HEK293 (cell line): ENCODE data around the gene DENND5A.

Source experiments
- CTCF ChIA-PET: fragments of 350-600 bp; formaldehyde crosslinking; extraction: SDS; loops from one replicate; lab custom pipeline; 2021; ENCODE audit warnings: antibody characterized with exemption; lab: Yijun Ruan, JAX
- POLR2A ChIA-PET: fragments of 300-600 bp; formaldehyde crosslinking; extraction: SDS; loops from one replicate; lab custom pipeline; 2020; ENCODE audit warnings: antibody characterized with exemption, inconsistent platforms; lab: Yijun Ruan, JAX
- H3K27ac ChIP-seq: fragments of 200-500 bp; sonication (Bioruptor generic); 2 replicates; pipeline ENCODE4 v1.5.1; 2014; ENCODE audit warnings: low read depth, low read length, control low read depth, inconsistent platforms; ENCODE audit errors: extremely low read depth
- H3K36me3 ChIP-seq, 2 experiments: fragments of 200-500 bp in 1 of 2; sonication (Bioruptor generic) in 1 of 2; 1 replicate in 1 of 2; 2 replicates in 1 of 2; pipeline ENCODE4 v1.5.1; 2014 to 2017; ENCODE audit warnings: inconsistent platforms in 2 of 2, low read length in 2 of 2; ENCODE audit not compliant: control insufficient read depth in 2 of 2, insufficient read depth in 1 of 2
- H3K4me1 ChIP-seq: fragments of 200-500 bp; sonication (Bioruptor generic); 2 replicates; pipeline ENCODE4 v1.5.1; 2014; ENCODE audit warnings: mild to moderate bottlenecking, low read length, inconsistent platforms; ENCODE audit not compliant: control insufficient read depth, insufficient read depth
- H3K4me3 ChIP-seq: 2 replicates; pipeline ENCODE4 v1.5.1; 2011; ENCODE audit warnings: low read depth, mild to moderate bottlenecking, control low read depth, low read length, moderate library complexity
- H3K9me3 ChIP-seq: fragments of 200-500 bp; sonication (Bioruptor generic); 2 replicates; pipeline ENCODE4 v1.5.1; 2014; ENCODE audit warnings: low read depth, low read length, inconsistent platforms; ENCODE audit not compliant: control insufficient read depth, insufficient read depth
- BCL11A ChIP-seq: fragments of 450-650 bp; formaldehyde crosslinking; IDR thresholded peaks from 2 replicates; pipeline ENCODE4 v1.5.1; 2016; ENCODE audit warnings: low read depth, missing biosample characterization, missing genetic modification characterization
- PRDM1 ChIP-seq: fragments of 450-650 bp; formaldehyde crosslinking; IDR thresholded peaks from 2 replicates; pipeline ENCODE4; 2016; ENCODE audit warnings: missing biosample characterization, missing genetic modification characterization
- PRDM4 ChIP-seq: fragments of 450-650 bp; formaldehyde crosslinking; IDR thresholded peaks from 2 replicates; pipeline ENCODE4 v1.5.1; 2017; ENCODE audit warnings: missing biosample characterization, missing genetic modification characterization
- RBAK ChIP-seq: fragments of 450-650 bp; formaldehyde crosslinking; IDR thresholded peaks from 2 replicates; pipeline ENCODE4 v1.5.1; 2016; ENCODE audit warnings: missing biosample characterization, missing genetic modification characterization
- ZBTB1 ChIP-seq: fragments of 450-650 bp; formaldehyde crosslinking; IDR thresholded peaks from 2 replicates; pipeline ENCODE4 v1.5.1; 2016; ENCODE audit warnings: missing biosample characterization, missing genetic modification characterization
- ZBTB17 ChIP-seq: fragments of 450-650 bp; formaldehyde crosslinking; IDR thresholded peaks from 2 replicates; pipeline ENCODE4 v1.5.1; 2016; ENCODE audit warnings: missing biosample characterization, missing genetic modification characterization
- ZBTB26 ChIP-seq: fragments of 450-650 bp; formaldehyde crosslinking; optimal IDR thresholded peaks from 2 replicates; pipeline ENCODE3; 2016; ENCODE audit warnings: missing biosample characterization, mild to moderate bottlenecking, missing genetic modification characterization
- ZBTB8A ChIP-seq: fragments of 450-650 bp; formaldehyde crosslinking; IDR thresholded peaks from 2 replicates; pipeline ENCODE4 v1.5.1; 2016; ENCODE audit warnings: missing biosample characterization, missing genetic modification characterization
- ZFP3 ChIP-seq: fragments of 450-650 bp; formaldehyde crosslinking; IDR thresholded peaks from 2 replicates; pipeline ENCODE4 v1.5.1; 2016; ENCODE audit warnings: low read depth, missing biosample characterization, missing genetic modification characterization
- ZNF10 ChIP-seq: fragments of 450-650 bp; formaldehyde crosslinking; IDR thresholded peaks from 2 replicates; pipeline ENCODE4 v1.5.1; 2017; ENCODE audit warnings: missing biosample characterization, missing genetic modification characterization
- ZNF132 ChIP-seq: fragments of 450-650 bp; formaldehyde crosslinking; IDR thresholded peaks from 2 replicates; pipeline ENCODE4 v1.5.1; 2017; ENCODE audit warnings: missing biosample characterization, missing genetic modification characterization, borderline replicate concordance
- ZNF138 ChIP-seq: fragments of 450-650 bp; formaldehyde crosslinking; IDR thresholded peaks from 2 replicates; pipeline ENCODE4 v1.5.1; 2016; ENCODE audit warnings: missing biosample characterization, missing genetic modification characterization, borderline replicate concordance
- ZNF169 ChIP-seq: fragments of 450-650 bp; formaldehyde crosslinking; IDR thresholded peaks from 2 replicates; pipeline ENCODE4 v1.5.1; 2016; ENCODE audit warnings: missing biosample characterization, missing genetic modification characterization
- ZNF18 ChIP-seq: fragments of 450-650 bp; formaldehyde crosslinking; IDR thresholded peaks from 2 replicates; pipeline ENCODE4 v1.5.1; 2016; ENCODE audit warnings: missing biosample characterization, missing genetic modification characterization
- ZNF214 ChIP-seq: fragments of 450-650 bp; formaldehyde crosslinking; IDR thresholded peaks from 2 replicates; pipeline ENCODE4 v1.5.1; 2017; ENCODE audit warnings: missing biosample characterization, mild to moderate bottlenecking, missing genetic modification characterization, borderline replicate concordance
- ZNF311 ChIP-seq: fragments of 450-650 bp; formaldehyde crosslinking; IDR thresholded peaks from 2 replicates; pipeline ENCODE4 v1.5.1; 2017; ENCODE audit warnings: missing biosample characterization, missing genetic modification characterization, borderline replicate concordance
- ZNF350 ChIP-seq: fragments of 450-650 bp; formaldehyde crosslinking; IDR thresholded peaks from 2 replicates; pipeline ENCODE4 v1.5.0; 2017; ENCODE audit warnings: missing biosample characterization, mild to moderate bottlenecking, missing genetic modification characterization
- ZNF394 ChIP-seq: fragments of 450-650 bp; formaldehyde crosslinking; IDR thresholded peaks from 2 replicates; pipeline ENCODE4 v1.5.1; 2016; ENCODE audit warnings: missing biosample characterization, missing genetic modification characterization, mild to moderate bottlenecking, moderate library complexity, borderline replicate concordance
- ZNF473 ChIP-seq: fragments of 450-650 bp; formaldehyde crosslinking; IDR thresholded peaks from 2 replicates; pipeline ENCODE4 v1.5.1; 2017; ENCODE audit warnings: missing biosample characterization, missing genetic modification characterization
- ZNF548 ChIP-seq: fragments of 450-650 bp; formaldehyde crosslinking; IDR thresholded peaks from 2 replicates; pipeline ENCODE4 v1.5.1; 2016; ENCODE audit warnings: missing biosample characterization, missing genetic modification characterization
- ZNF580 ChIP-seq: fragments of 450-650 bp; formaldehyde crosslinking; IDR thresholded peaks from 2 replicates; pipeline ENCODE4 v1.5.1; 2016; ENCODE audit warnings: missing biosample characterization, missing genetic modification characterization
- ZNF621 ChIP-seq: fragments of 450-650 bp; formaldehyde crosslinking; IDR thresholded peaks from 2 replicates; pipeline ENCODE4 v1.5.1; 2017; ENCODE audit warnings: missing biosample characterization, missing genetic modification characterization
- ZNF664 ChIP-seq: fragments of 450-650 bp; formaldehyde crosslinking; IDR thresholded peaks from 2 replicates; pipeline ENCODE4 v1.5.1; 2016; ENCODE audit warnings: missing biosample characterization, missing genetic modification characterization
- ZNF692 ChIP-seq: fragments of 450-650 bp; formaldehyde crosslinking; IDR thresholded peaks from 2 replicates; pipeline ENCODE4 v1.5.1; 2016; ENCODE audit warnings: missing biosample characterization, missing genetic modification characterization
- ZNF830 ChIP-seq: fragments of 450-650 bp; IDR thresholded peaks from 2 replicates; pipeline ENCODE4 v1.5.0; 2018; ENCODE audit warnings: missing biosample characterization, missing genetic modification characterization, low read depth, mild to moderate bottlenecking, moderate library complexity
- ZSCAN18 ChIP-seq: fragments of 450-650 bp; formaldehyde crosslinking; IDR thresholded peaks from 2 replicates; pipeline ENCODE4 v1.5.1; 2016; ENCODE audit warnings: missing biosample characterization, missing genetic modification characterization
- ZSCAN30 ChIP-seq: fragments of 450-650 bp; IDR thresholded peaks from 2 replicates; pipeline ENCODE4 v1.5.1; 2018; ENCODE audit warnings: missing biosample characterization, mild to moderate bottlenecking, missing genetic modification characterization, moderate library complexity

Gene DENND5A

GRCh38 chr11:9277176-9277575 lies 12.0 kb upstream of the DENND5A start:
- ChIA-PET POLR2A (no interaction called here), CTCF (interaction anchor here (1.5 kb wide), 1 partner anchor 108 kb away, joined by 5 read pairs; no protein-coding TSS in a partner anchor)
- no peak for TF ChIP-seq ZNF350
- no peak for TF ChIP-seq ZNF548 (tag by site-specific recombination)
- TF ChIP-seq ZFP3 (tag by site-specific recombination) = no peak
- TF ChIP-seq ZBTB26 (tag by site-specific recombination) = no peak
- TF ChIP-seq PRDM4 (tag by site-specific recombination) = no peak
- no peak for TF ChIP-seq ZNF394 (tag by site-specific recombination)
- TF ChIP-seq ZNF692 = no peak
- no peak for TF ChIP-seq ZNF830 (tag by site-specific recombination)
- no peak for TF ChIP-seq ZNF311 (tag by site-specific recombination)
- no peak for TF ChIP-seq ZNF580 (tag by site-specific recombination)
- no peak for TF ChIP-seq PRDM1 (tag by site-specific recombination)
- TF ChIP-seq ZSCAN18 (tag by site-specific recombination) = no peak
- no peak for TF ChIP-seq ZNF169 (tag by site-specific recombination)
- TF ChIP-seq ZNF664 (tag by site-specific recombination) = no peak
- TF ChIP-seq RBAK (tag by site-specific recombination) = no peak
- no peak for TF ChIP-seq ZBTB8A (tag by site-specific recombination)
- no peak for TF ChIP-seq ZNF214 (tag by site-specific recombination)
- no peak for TF ChIP-seq ZNF621 (tag by site-specific recombination)
- no peak for TF ChIP-seq ZNF132 (tag by site-specific recombination)
- TF ChIP-seq, all 188 proteins: peak for 0

GRCh38 chr11:9276571-9276970 lies 11.4 kb upstream of the DENND5A start:
- Histone ChIP-seq H3K4me3 (no peak overlapping the region), H3K9me3 (no peaks in the 10 kb centered on the region), H3K27ac (no peak overlapping the region), H3K36me3 (peaks cover 0 to 12% of the 10 kb centered on the region in 2 experiments; a peak in 2 of 3 replicates), H3K4me1 (no peaks in the 10 kb centered on the region)
- ChIA-PET POLR2A (no interaction called here), CTCF (interaction anchor here (0.5 to 1.5 kb wide), 2 partner anchors 43 to 109 kb away, joined by 3 to 5 read pairs; no protein-coding TSS in a partner anchor)
- TF ChIP-seq ZSCAN30 = no peak
- no peak for TF ChIP-seq BCL11A (tag by site-specific recombination)
- TF ChIP-seq ZBTB1 (tag by site-specific recombination) = no peak
- TF ChIP-seq ZNF138 = no peak
- no peak for TF ChIP-seq ZNF18
- TF ChIP-seq ZNF473 = no peak
- no peak for TF ChIP-seq ZBTB17 (tag by site-specific recombination)
- no peak for TF ChIP-seq ZNF10
- no peak for TF ChIP-seq ZNF214 (tag by site-specific recombination)

More at GRCh38 chr11:9277176-9277575, 12.0 kb upstream of the DENND5A start:
- H3K4me1 ChIP-seq = no peaks in the 10 kb centered on the region
- H3K27ac ChIP-seq = no peak overlapping the region
- H3K9me3 ChIP-seq = no peaks in the 10 kb centered on the region
- H3K4me3 ChIP-seq = no peak overlapping the region
- peaks cover 0 to 15% of the 10 kb centered on the region in 2 experiments; a peak in 2 of 3 replicates for H3K36me3 ChIP-seq
